ENCODE measurements around the gene HRNR. TPM values are rescaled to one million over a fixed set of nuclear protein-coding genes. Genes with fewer than 3 reads are reported as not detected.
"Not testable (repeated sequence)": the region's sequence is repeated elsewhere in the genome, so short reads cannot be mapped to it uniquely, and the experiment has no call there.

HRNR gene
- not detected for total RNA-seq

GRCh38 chr1:152224093-152224492 is at the start of gene HRNR:
Gene HRNR (minus strand): TSS chr1:152224193. CDS start chr1:152223253, 940 bp downstream.
- H3K27me3 ChIP-seq = no peaks in the 10 kb centered on the region
- intact Hi-C loops (cut with DNase I; ENCODE audit: low total_unique reads) (no loop called here), in situ Hi-C loops (cut with MboI; ENCODE audit: low pct_ligation_motif_present in 1 of 4, low pct_unique_long_range_greater_than_20kb in 1 of 4, low sequenced_read_pairs in 3 of 4) (no loop called here)
- WGBS, 2 donors (ENCODE audit: low coverage in 1 of 2) = 71 to 75% methylated on average over 1 to 2 of the region's 2 CpGs
- H3K36me3 ChIP-seq = no peaks in the 10 kb centered on the region
- H3K9me3 ChIP-seq = no peaks in the 10 kb centered on the region
- no peak for DNase-seq
- no peak within 1 kb of the TSS for H3K27ac ChIP-seq
- H3K4me3 ChIP-seq = no peak within 1 kb of the TSS
- TF ChIP-seq, protein P1, sequence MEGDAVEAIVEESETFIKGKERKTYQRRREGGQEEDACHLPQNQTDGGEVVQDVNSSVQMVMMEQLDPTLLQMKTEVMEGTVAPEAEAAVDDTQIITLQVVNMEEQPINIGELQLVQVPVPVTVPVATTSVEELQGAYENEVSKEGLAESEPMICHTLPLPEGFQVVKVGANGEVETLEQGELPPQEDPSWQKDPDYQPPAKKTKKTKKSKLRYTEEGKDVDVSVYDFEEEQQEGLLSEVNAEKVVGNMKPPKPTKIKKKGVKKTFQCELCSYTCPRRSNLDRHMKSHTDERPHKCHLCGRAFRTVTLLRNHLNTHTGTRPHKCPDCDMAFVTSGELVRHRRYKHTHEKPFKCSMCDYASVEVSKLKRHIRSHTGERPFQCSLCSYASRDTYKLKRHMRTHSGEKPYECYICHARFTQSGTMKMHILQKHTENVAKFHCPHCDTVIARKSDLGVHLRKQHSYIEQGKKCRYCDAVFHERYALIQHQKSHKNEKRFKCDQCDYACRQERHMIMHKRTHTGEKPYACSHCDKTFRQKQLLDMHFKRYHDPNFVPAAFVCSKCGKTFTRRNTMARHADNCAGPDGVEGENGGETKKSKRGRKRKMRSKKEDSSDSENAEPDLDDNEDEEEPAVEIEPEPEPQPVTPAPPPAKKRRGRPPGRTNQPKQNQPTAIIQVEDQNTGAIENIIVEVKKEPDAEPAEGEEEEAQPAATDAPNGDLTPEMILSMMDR (IDR thresholded peaks at IDR 0.05) = no peak
- no peaks in the 10 kb centered on the region for H3K4me1 ChIP-seq

DNA sequence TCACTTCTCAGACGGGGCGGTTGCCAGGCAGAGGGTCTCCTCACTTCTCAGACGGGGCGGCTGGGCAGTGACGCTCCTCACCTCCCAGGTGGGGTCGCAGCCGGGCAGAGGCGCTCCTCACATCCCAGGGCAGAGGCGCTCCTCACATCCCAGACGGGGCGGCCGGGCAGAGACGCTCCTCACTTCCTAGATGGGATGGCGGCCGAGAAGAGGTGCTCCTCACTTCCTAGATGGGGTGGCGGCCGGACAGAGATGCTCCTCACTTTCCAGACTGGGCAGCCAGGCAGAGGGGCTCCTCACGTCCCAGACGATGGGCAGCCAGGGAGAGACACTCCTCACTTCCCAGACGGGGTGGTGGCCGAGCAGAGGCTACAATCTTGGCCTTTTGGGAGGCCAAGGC is 32.4 kb upstream of the HRNR start:
- 67 to 89% methylated on average over 3 to 14 of the region's 21 CpGs for WGBS, 2 donors (ENCODE audit: low coverage in 1 of 2)
- H3K9me3 ChIP-seq; H3K27me3 ChIP-seq; intact Hi-C loops (cut with DNase I; ENCODE audit: low total_unique reads); DNase-seq; H3K36me3 ChIP-seq; H3K4me1 ChIP-seq; H3K27ac ChIP-seq; in situ Hi-C loops (cut with MboI; ENCODE audit: low pct_ligation_motif_present in 1 of 4, low pct_unique_long_range_greater_than_20kb in 1 of 4, low sequenced_read_pairs in 3 of 4); H3K4me3 ChIP-seq: not testable (repeated sequence)

DNA sequence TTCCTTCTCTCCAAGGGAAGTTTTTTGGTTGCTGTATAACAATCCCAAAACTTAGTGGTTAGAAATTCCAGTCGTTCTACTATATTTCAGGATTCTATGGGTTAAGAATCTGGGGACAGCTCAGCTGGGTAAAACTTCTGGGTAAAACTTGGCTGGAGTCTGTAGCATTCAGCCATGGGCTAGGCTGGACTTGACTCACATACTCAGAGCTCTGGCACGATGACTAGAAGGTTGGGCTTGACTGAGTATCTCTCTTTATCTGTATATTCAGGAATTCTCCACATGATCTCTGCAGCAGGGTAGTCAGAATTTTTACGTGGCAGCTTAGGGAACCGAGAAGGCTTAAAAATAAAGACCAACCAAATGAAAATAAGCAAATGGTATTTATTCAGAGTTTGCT is 28.2 kb upstream of the HRNR start:
- DNase-seq = no peak
- Histone ChIP-seq H3K4me3 (no peak overlapping the region), H3K27me3 (no peaks in the 10 kb centered on the region), H3K27ac (no peak overlapping the region), H3K4me1 (no peaks in the 10 kb centered on the region), H3K36me3 (no peaks in the 10 kb centered on the region), H3K9me3 (no peaks in the 10 kb centered on the region)
- in situ Hi-C loops (cut with MboI; ENCODE audit: low pct_ligation_motif_present in 1 of 4, low pct_unique_long_range_greater_than_20kb in 1 of 4, low sequenced_read_pairs in 3 of 4) (no loop called here), intact Hi-C loops (cut with DNase I; ENCODE audit: low total_unique reads) (no loop called here)
- WGBS, 2 donors (ENCODE audit: low coverage in 1 of 2) = 64 to 72% methylated on average over 4 of the region's 4 CpGs
- TF ChIP-seq EP300 (IDR thresholded peaks at IDR 0.05; ENCODE audit: low read depth) = no peak
- TF ChIP-seq, protein P1 (IDR thresholded peaks at IDR 0.05) = no peak
- no peak for TF ChIP-seq POLR2AphosphoS5 (IDR thresholded peaks at IDR 0.05)
- no peak for TF ChIP-seq POLR2A (IDR thresholded peaks at IDR 0.05)

GRCh38 chr1:152251391-152251790 is 27.4 kb upstream of the HRNR start:
- in situ Hi-C loops (cut with MboI; ENCODE audit: low pct_ligation_motif_present in 1 of 4, low pct_unique_long_range_greater_than_20kb in 1 of 4, low sequenced_read_pairs in 3 of 4) (no loop called here), intact Hi-C loops (cut with DNase I; ENCODE audit: low total_unique reads) (no loop called here)
- H3K4me3 ChIP-seq = no peak overlapping the region
- no peak for DNase-seq
- WGBS, 2 donors (ENCODE audit: low coverage in 1 of 2) = 44 to 71% methylated on average over 2 of the region's 2 CpGs
- no peak overlapping the region for H3K27ac ChIP-seq
- H3K27me3 ChIP-seq = no peaks in the 10 kb centered on the region
- H3K36me3 ChIP-seq = no peaks in the 10 kb centered on the region
- TF ChIP-seq EP300 (IDR thresholded peaks at IDR 0.05; ENCODE audit: low read depth) (no peak), POLR2AphosphoS5 (IDR thresholded peaks at IDR 0.05) (no peak), POLR2A (IDR thresholded peaks at IDR 0.05) (no peak)
- TF ChIP-seq, protein P1 (IDR thresholded peaks at IDR 0.05) = no peak
- no peaks in the 10 kb centered on the region for H3K9me3 ChIP-seq
- no peaks in the 10 kb centered on the region for H3K4me1 ChIP-seq

- 25 to 35% methylated on average over 1 of the region's 1 CpG for WGBS, 2 donors (ENCODE audit: low coverage in 1 of 2)
- Histone ChIP-seq H3K4me3 (no peak overlapping the region), H3K36me3 (no peaks in the 10 kb centered on the region), H3K27ac (no peak overlapping the region), H3K27me3 (no peaks in the 10 kb centered on the region), H3K9me3 (no peaks in the 10 kb centered on the region), H3K4me1 (no peaks in the 10 kb centered on the region)
- in situ Hi-C loops (cut with MboI; ENCODE audit: low pct_ligation_motif_present in 1 of 4, low pct_unique_long_range_greater_than_20kb in 1 of 4, low sequenced_read_pairs in 3 of 4) (no loop called here), intact Hi-C loops (cut with DNase I; ENCODE audit: low total_unique reads) (no loop called here)
- TF ChIP-seq EP300 (IDR thresholded peaks at IDR 0.05; ENCODE audit: low read depth) (no peak), POLR2A (IDR thresholded peaks at IDR 0.05) (no peak), POLR2AphosphoS5 (IDR thresholded peaks at IDR 0.05) (no peak)
- TF ChIP-seq, protein P1 (IDR thresholded peaks at IDR 0.05) = no peak
- DNase-seq = no peak
These were observed 23.3 kb upstream of the HRNR start for GRCh38 chr1:152247316-152247715.

Data from transverse colon (tissue), 4 donors.